Neutrophil (primary cell): ENCODE measurements around the gene ZFAND2B.

Experiments
- H3K27ac ChIP-seq: fragments of 200-600 bp; sonication (generic); 2 replicates; pipeline ENCODE4 v1.5.1; 2016; ENCODE audit warnings: mild to moderate bottlenecking, moderate library complexity
- H3K27me3 ChIP-seq: fragments of 200-600 bp; sonication (generic); 2 replicates; pipeline ENCODE4 v1.6.0; 2016; ENCODE audit warnings: mild to moderate bottlenecking
- H3K36me3 ChIP-seq: fragments of 200-600 bp; sonication (generic); 2 replicates; pipeline ENCODE4 v1.5.1; 2017
- H3K4me1 ChIP-seq, 2 experiments: fragments of 200-600 bp in 1 of 2; sonication (generic) in 1 of 2; 1 replicate in 1 of 2; 2 replicates in 1 of 2; pipeline versions ENCODE4 v1.5.1 to v1.6.1; 2013 to 2016; ENCODE audit warnings: low read depth in 1 of 2, low read length in 1 of 2, mild to moderate bottlenecking in 1 of 2, moderate library complexity in 1 of 2; ENCODE audit not compliant: control insufficient read depth in 1 of 2, insufficient read depth in 1 of 2
- H3K4me3 ChIP-seq, 2 experiments: fragments of 200-600 bp in 1 of 2; sonication (generic) in 1 of 2; 1 replicate in 1 of 2; 2 replicates in 1 of 2; pipeline ENCODE4 v1.5.1; 2013 to 2016; ENCODE audit warnings: low read depth in 1 of 2, low read length in 1 of 2, mild to moderate bottlenecking in 1 of 2, moderate library complexity in 1 of 2
- H3K9me3 ChIP-seq: fragments of 200-600 bp; sonication (generic); 2 replicates; pipeline ENCODE4 v1.5.1; 2016
- TF ChIP-seq, protein P1 (sequence below): fragments of 200-600 bp; sonication (generic); IDR thresholded peaks from 2 replicates; pipeline ENCODE4 v1.5.1; 2016; ENCODE audit warnings: antibody characterized with exemption

The ZFAND2B gene

GRCh38 chr2:219204425-219205164 lies 2.0 kb upstream of the ZFAND2B start:
- no peaks in the 10 kb centered on the region for H3K9me3 ChIP-seq
- TF ChIP-seq, protein P1, sequence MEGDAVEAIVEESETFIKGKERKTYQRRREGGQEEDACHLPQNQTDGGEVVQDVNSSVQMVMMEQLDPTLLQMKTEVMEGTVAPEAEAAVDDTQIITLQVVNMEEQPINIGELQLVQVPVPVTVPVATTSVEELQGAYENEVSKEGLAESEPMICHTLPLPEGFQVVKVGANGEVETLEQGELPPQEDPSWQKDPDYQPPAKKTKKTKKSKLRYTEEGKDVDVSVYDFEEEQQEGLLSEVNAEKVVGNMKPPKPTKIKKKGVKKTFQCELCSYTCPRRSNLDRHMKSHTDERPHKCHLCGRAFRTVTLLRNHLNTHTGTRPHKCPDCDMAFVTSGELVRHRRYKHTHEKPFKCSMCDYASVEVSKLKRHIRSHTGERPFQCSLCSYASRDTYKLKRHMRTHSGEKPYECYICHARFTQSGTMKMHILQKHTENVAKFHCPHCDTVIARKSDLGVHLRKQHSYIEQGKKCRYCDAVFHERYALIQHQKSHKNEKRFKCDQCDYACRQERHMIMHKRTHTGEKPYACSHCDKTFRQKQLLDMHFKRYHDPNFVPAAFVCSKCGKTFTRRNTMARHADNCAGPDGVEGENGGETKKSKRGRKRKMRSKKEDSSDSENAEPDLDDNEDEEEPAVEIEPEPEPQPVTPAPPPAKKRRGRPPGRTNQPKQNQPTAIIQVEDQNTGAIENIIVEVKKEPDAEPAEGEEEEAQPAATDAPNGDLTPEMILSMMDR: no peak
- peaks cover 33 to 37% of the 10 kb centered on the region in 2 experiments for H3K4me1 ChIP-seq
- H3K36me3 ChIP-seq: peaks cover 20% of the 10 kb centered on the region
- peaks cover 3% of the 10 kb centered on the region for H3K27me3 ChIP-seq
- no peak overlapping the region for H3K27ac ChIP-seq
- no peak overlapping the region for H3K4me3 ChIP-seq

DNA sequence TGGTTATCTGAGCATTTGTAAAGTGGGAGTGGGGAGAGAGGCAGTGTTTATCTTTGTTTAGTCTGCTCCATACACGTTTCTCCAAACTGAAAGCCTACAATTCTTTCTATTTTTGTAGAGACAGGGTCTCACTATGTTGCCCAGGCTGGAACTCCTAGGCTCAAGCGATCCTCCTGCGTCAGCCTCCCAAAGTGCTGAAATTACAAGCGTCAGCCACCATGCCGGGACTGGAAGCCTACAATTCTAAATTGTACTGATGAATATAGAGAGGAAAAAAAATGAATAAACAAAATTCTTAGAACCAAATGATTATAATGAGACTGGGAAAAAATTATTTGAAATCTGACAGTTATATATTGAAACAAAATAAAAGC lies 1.4 kb upstream of the ZFAND2B start:
- Histone ChIP-seq H3K27me3 (no peaks in the 10 kb centered on the region), H3K36me3 (peaks cover 21% of the 10 kb centered on the region), H3K27ac (no peak overlapping the region), H3K4me1 (peaks cover 39 to 43% of the 10 kb centered on the region in 2 experiments), H3K4me3 (no peak overlapping the region), H3K9me3 (no peaks in the 10 kb centered on the region)
- TF ChIP-seq, protein P1: no peak

GRCh38 chr2:219205981-219206327 lies 628 bp upstream of the ZFAND2B start:
- H3K27me3 ChIP-seq: no peaks in the 10 kb centered on the region
- peak overlapping the region; percentile 93 to 95 for H3K4me3 ChIP-seq
- H3K9me3 ChIP-seq: no peaks in the 10 kb centered on the region
- peaks cover 28% of the 10 kb centered on the region for H3K36me3 ChIP-seq
- TF ChIP-seq, protein P1: no peak
- peaks cover 47 to 51% of the 10 kb centered on the region in 2 experiments for H3K4me1 ChIP-seq
- H3K27ac ChIP-seq: peak overlapping the region; percentile 96

- peak overlapping the region; percentile 93 to 95 for H3K4me3 ChIP-seq
- H3K4me1 ChIP-seq: peaks cover 54 to 59% of the 10 kb centered on the region in 2 experiments
- TF ChIP-seq, protein P1: no peak
- H3K9me3 ChIP-seq: no peaks in the 10 kb centered on the region
- no peaks in the 10 kb centered on the region for H3K27me3 ChIP-seq
- H3K27ac ChIP-seq: peak overlapping the region; percentile 96
- peaks cover 30% of the 10 kb centered on the region for H3K36me3 ChIP-seq
Observed at GRCh38 chr2:219207134-219207883, 727 bp downstream of the ZFAND2B start.

- no peaks in the 10 kb centered on the region for H3K27me3 ChIP-seq
- TF ChIP-seq, protein P1: no peak
- H3K4me3 ChIP-seq: peak overlapping the region; percentile 93 to 95
- peak overlapping the region; percentile 96 for H3K27ac ChIP-seq
- H3K36me3 ChIP-seq: peaks cover 36% of the 10 kb centered on the region
- no peaks in the 10 kb centered on the region for H3K9me3 ChIP-seq
- H3K4me1 ChIP-seq: peaks cover 54 to 59% of the 10 kb centered on the region in 2 experiments
Observed at GRCh38 chr2:219207884-219208740, 1.5 kb downstream of the ZFAND2B start.
